Measurements from ENCODE around the gene DDX60. TPM values are rescaled to one million over a fixed set of nuclear protein-coding genes. Genes with fewer than 3 reads are reported as not detected.

Gene DDX60
- total RNA-seq, 2 donors from 2014 or later, result 14.3 to 38.4 TPM

GRCh38 chr4:168279556-168279955, 39.0 kb downstream of the DDX60 start:
- no peak for DNase-seq
- Mint-ChIP-seq H3K9me3 (no peaks in the 10 kb centered on the region), H3K4me1 (ENCODE audit: low read depth) (no peaks in the 10 kb centered on the region), H3K4me3 (no peak overlapping the region), H3K27ac (no peak overlapping the region), H3K27me3 (ENCODE audit: low read depth) (no peaks in the 10 kb centered on the region), H3K36me3 (ENCODE audit: insufficient read depth in 2 of 2) (peaks cover 5% of the 10 kb centered on the region in 2 donors)
- no peak for ATAC-seq (replicated peaks in 1 of 2)

- H3K9me3 Mint-ChIP-seq, result no peaks in the 10 kb centered on the region
- H3K27ac Mint-ChIP-seq, result no peak overlapping the region
- peaks cover 4 to 9% of the 10 kb centered on the region in 2 donors for H3K36me3 Mint-ChIP-seq (ENCODE audit: insufficient read depth in 2 of 2)
- peaks cover 7% of the 10 kb centered on the region for H3K4me1 Mint-ChIP-seq (ENCODE audit: low read depth)
- ATAC-seq (replicated peaks in 1 of 2) (no peak), DNase-seq (no peak)
- H3K27me3 Mint-ChIP-seq (ENCODE audit: low read depth), result no peaks in the 10 kb centered on the region
- H3K4me3 Mint-ChIP-seq, result no peak overlapping the region
These were observed 42.7 kb downstream of the DDX60 start for GRCh38 chr4:168275836-168276235.

- Mint-ChIP-seq H3K27me3 (ENCODE audit: low read depth) (no peaks in the 10 kb centered on the region), H3K4me1 (ENCODE audit: low read depth) (peaks cover 7% of the 10 kb centered on the region), H3K9me3 (no peaks in the 10 kb centered on the region), H3K27ac (no peak overlapping the region), H3K36me3 (ENCODE audit: insufficient read depth in 2 of 2) (peaks cover 5 to 7% of the 10 kb centered on the region in 2 donors), H3K4me3 (no peak overlapping the region)
- DNase-seq (no peak), ATAC-seq (replicated peaks in 1 of 2) (no peak)
These were observed 43.7 kb downstream of the DDX60 start for GRCh38 chr4:168274871-168275270.

- peak in 1 of 2 donors; percentile 3 for DNase-seq
- H3K36me3 Mint-ChIP-seq (ENCODE audit: insufficient read depth in 2 of 2), result peaks cover 7 to 9% of the 10 kb centered on the region in 2 donors
- H3K27me3 Mint-ChIP-seq (ENCODE audit: low read depth), result no peaks in the 10 kb centered on the region
- no peak overlapping the region for H3K4me3 Mint-ChIP-seq
- no peak overlapping the region for H3K27ac Mint-ChIP-seq
- peak; percentile 49 for ATAC-seq (replicated peaks in 1 of 2)
- H3K4me1 Mint-ChIP-seq (ENCODE audit: low read depth), result peaks cover 7% of the 10 kb centered on the region
- no peaks in the 10 kb centered on the region for H3K9me3 Mint-ChIP-seq
These were observed 44.7 kb downstream of the DDX60 start for GRCh38 chr4:168273838-168274237.

- no peak for DNase-seq
- ATAC-seq (replicated peaks in 1 of 2), result no peak
- peaks cover 6 to 9% of the 10 kb centered on the region in 2 donors for H3K36me3 Mint-ChIP-seq (ENCODE audit: insufficient read depth in 2 of 2)
These were observed 46.1 kb downstream of the DDX60 start for GRCh38 chr4:168272488-168272887.

GRCh38 chr4:168269896-168270295, 48.7 kb downstream of the DDX60 start:
- DNase-seq, result no peak
- Mint-ChIP-seq H3K27me3 (ENCODE audit: low read depth) (no peaks in the 10 kb centered on the region), H3K36me3 (ENCODE audit: insufficient read depth in 2 of 2) (peaks cover 6 to 9% of the 10 kb centered on the region in 2 donors), H3K27ac (no peak overlapping the region), H3K9me3 (no peaks in the 10 kb centered on the region), H3K4me1 (ENCODE audit: low read depth) (peaks cover 7% of the 10 kb centered on the region), H3K4me3 (no peak overlapping the region)
- no peak for ATAC-seq (replicated peaks in 1 of 2)

More at GRCh38 chr4:168272488-168272887, 46.1 kb downstream of the DDX60 start:
- Mint-ChIP-seq H3K4me3 (no peak overlapping the region), H3K27ac (peak overlapping the region; percentile 33), H3K27me3 (ENCODE audit: low read depth) (no peaks in the 10 kb centered on the region), H3K4me1 (ENCODE audit: low read depth) (peaks cover 7% of the 10 kb centered on the region), H3K9me3 (no peaks in the 10 kb centered on the region)

GRCh38 chr4:168265327-168265726, 53.2 kb downstream of the DDX60 start:
- ATAC-seq (replicated peaks in 1 of 2) (no peak), DNase-seq (no peak)
- Mint-ChIP-seq H3K36me3 (ENCODE audit: insufficient read depth in 2 of 2) (peaks cover 4 to 8% of the 10 kb centered on the region in 2 donors), H3K4me3 (no peak overlapping the region), H3K4me1 (ENCODE audit: low read depth) (peaks cover 11% of the 10 kb centered on the region), H3K9me3 (no peaks in the 10 kb centered on the region), H3K27me3 (ENCODE audit: low read depth) (no peaks in the 10 kb centered on the region), H3K27ac (no peak overlapping the region)

GRCh38 chr4:168264903-168265302, 53.6 kb downstream of the DDX60 start:
- Mint-ChIP-seq H3K4me3 (no peak overlapping the region), H3K36me3 (ENCODE audit: insufficient read depth in 2 of 2) (peaks cover 3 to 8% of the 10 kb centered on the region in 2 donors), H3K27ac (no peak overlapping the region), H3K27me3 (ENCODE audit: low read depth) (no peaks in the 10 kb centered on the region), H3K9me3 (no peaks in the 10 kb centered on the region), H3K4me1 (ENCODE audit: low read depth) (peaks cover 11% of the 10 kb centered on the region)
- DNase-seq, result no peak
- ATAC-seq (replicated peaks in 1 of 2), result no peak

GRCh38 chr4:168263039-168263438, 55.5 kb downstream of the DDX60 start:
- Mint-ChIP-seq H3K4me3 (no peak overlapping the region), H3K27ac (no peak overlapping the region), H3K27me3 (ENCODE audit: low read depth) (no peaks in the 10 kb centered on the region), H3K36me3 (ENCODE audit: insufficient read depth in 2 of 2) (peaks cover 1 to 4% of the 10 kb centered on the region in 2 donors), H3K9me3 (no peaks in the 10 kb centered on the region), H3K4me1 (ENCODE audit: low read depth) (peaks cover 11% of the 10 kb centered on the region)
- DNase-seq (no peak), ATAC-seq (replicated peaks in 1 of 2) (no peak)

- Mint-ChIP-seq H3K9me3 (no peaks in the 10 kb centered on the region), H3K4me3 (no peak overlapping the region), H3K4me1 (ENCODE audit: low read depth) (peaks cover 11% of the 10 kb centered on the region), H3K27me3 (ENCODE audit: low read depth) (no peaks in the 10 kb centered on the region), H3K27ac (no peak overlapping the region), H3K36me3 (ENCODE audit: insufficient read depth in 2 of 2) (peaks cover 0 to 4% of the 10 kb centered on the region in 2 donors)
- no peak for DNase-seq
- ATAC-seq (replicated peaks in 1 of 2), result no peak
These were observed 59.5 kb downstream of the DDX60 start for GRCh38 chr4:168259096-168259495.

- Mint-ChIP-seq H3K9me3 (no peaks in the 10 kb centered on the region), H3K27ac (peak overlapping the region; percentile 26), H3K4me1 (ENCODE audit: low read depth) (peaks cover 11% of the 10 kb centered on the region), H3K36me3 (ENCODE audit: insufficient read depth in 2 of 2) (peaks cover 2 to 4% of the 10 kb centered on the region in 2 donors), H3K4me3 (no peak overlapping the region), H3K27me3 (ENCODE audit: low read depth) (no peaks in the 10 kb centered on the region)
- DNase-seq, result no peak
- no peak for ATAC-seq (replicated peaks in 1 of 2)
These were observed 60.8 kb downstream of the DDX60 start for GRCh38 chr4:168257768-168258167.

- Mint-ChIP-seq H3K27ac (no peak overlapping the region), H3K4me3 (no peak overlapping the region), H3K4me1 (ENCODE audit: low read depth) (no peaks in the 10 kb centered on the region), H3K9me3 (peaks cover 2 to 3% of the 10 kb centered on the region in 2 donors), H3K27me3 (ENCODE audit: low read depth) (no peaks in the 10 kb centered on the region), H3K36me3 (ENCODE audit: insufficient read depth in 2 of 2) (peaks cover 11 to 16% of the 10 kb centered on the region in 2 donors)
- ATAC-seq (replicated peaks in 1 of 2), result no peak
- no peak for DNase-seq
These were observed 70.3 kb downstream of the DDX60 start for GRCh38 chr4:168248176-168248710.

GRCh38 chr4:168247603-168248002, 70.9 kb downstream of the DDX60 start:
- Mint-ChIP-seq H3K9me3 (peaks cover 7% of the 10 kb centered on the region in 2 donors), H3K36me3 (ENCODE audit: insufficient read depth in 2 of 2) (peaks cover 15 to 21% of the 10 kb centered on the region in 2 donors), H3K27me3 (ENCODE audit: low read depth) (no peaks in the 10 kb centered on the region), H3K4me1 (ENCODE audit: low read depth) (no peaks in the 10 kb centered on the region), H3K27ac (no peak overlapping the region), H3K4me3 (no peak overlapping the region)
- DNase-seq (no peak), ATAC-seq (replicated peaks in 1 of 2) (no peak)

- DNase-seq (no peak), ATAC-seq (replicated peaks in 1 of 2) (no peak)
- no peaks in the 10 kb centered on the region for H3K27me3 Mint-ChIP-seq (ENCODE audit: low read depth)
- no peak overlapping the region for H3K27ac Mint-ChIP-seq
- peaks cover 25 to 28% of the 10 kb centered on the region in 2 donors for H3K36me3 Mint-ChIP-seq (ENCODE audit: insufficient read depth in 2 of 2)
- H3K4me1 Mint-ChIP-seq (ENCODE audit: low read depth), result no peaks in the 10 kb centered on the region
- no peak overlapping the region for H3K4me3 Mint-ChIP-seq
- peaks cover 11 to 13% of the 10 kb centered on the region in 2 donors for H3K9me3 Mint-ChIP-seq
These were observed 76.6 kb downstream of the DDX60 start for GRCh38 chr4:168241953-168242352.
